IMR-90 (cell line): Measurements from ENCODE around the gene CARD8. TPM values are rescaled to one million over a fixed set of nuclear protein-coding genes. Genes with fewer than 3 reads are reported as not detected.

ENCODE experiments used
- ATAC-seq: fragments of 200-7000 bp; cut with Tn5 transposase; 2 replicates; pipeline ENCODE4 v1.9.1; 2020; ENCODE audit warnings: low read depth, mild to moderate bottlenecking, moderate library complexity
- BruUV-seq: library from RNA; stranded (reverse); fragments of 400-500 nt; replicated peaks from 2 replicates; lab custom pipeline; 2021; lab: Mats Ljungman, UMichigan
- CTCF ChIA-PET: fragments of 300-600 bp; formaldehyde crosslinking; extraction: SDS; loops from one replicate; lab custom pipeline; 2021; ENCODE audit warnings: antibody characterized with exemption; lab: Yijun Ruan, JAX
- POLR2A ChIA-PET: fragments of 300-600 bp; sonication (Branson Sonifier 250); formaldehyde crosslinking; loops from one replicate; lab custom pipeline; 2022; ENCODE audit warnings: antibody characterized with exemption; ENCODE audit not compliant: unreplicated experiment; lab: Charles Lee
- DNase-seq: peaks from one replicate; pipeline ENCODE4 v3.0.0; 2013
- H2AFZ ChIP-seq: replicated peaks from 2 replicates; pipeline ENCODE3; 2013; ENCODE audit warnings: low read length, mild to moderate bottlenecking; ENCODE audit not compliant: poor library complexity
- H2AK5ac ChIP-seq: 2 replicates; pipeline ENCODE4 v1.6.1; 2013; ENCODE audit warnings: low read depth, low read length, inconsistent platforms
- H2AK9ac ChIP-seq: replicated peaks from 2 replicates; pipeline ENCODE3; 2013; ENCODE audit warnings: mild to moderate bottlenecking, low read depth, low read length, moderate library complexity; ENCODE audit not compliant: poor library complexity
- H2BK120ac ChIP-seq: 2 replicates; pipeline ENCODE4 v1.6.1; 2013; ENCODE audit warnings: low read depth, low read length, inconsistent platforms
- H2BK15ac ChIP-seq: 3 replicates; pipeline ENCODE4 v1.6.1; 2013; ENCODE audit warnings: low read depth, low read length, inconsistent platforms
- H2BK20ac ChIP-seq: 2 replicates; pipeline ENCODE4 v1.6.1; 2013; ENCODE audit warnings: low read depth, mild to moderate bottlenecking, inconsistent platforms, low read length, moderate library complexity
- H2BK5ac ChIP-seq: 2 replicates; pipeline ENCODE4 v1.6.1; 2013; ENCODE audit warnings: mild to moderate bottlenecking, low read depth, low read length, inconsistent platforms; ENCODE audit not compliant: poor library complexity, severe bottlenecking
- H3K14ac ChIP-seq: replicated peaks from 2 replicates; pipeline ENCODE4 v1.6.1; 2013; ENCODE audit warnings: low read depth, low read length, inconsistent platforms
- H3K18ac ChIP-seq: 2 replicates; pipeline ENCODE4 v1.6.1; 2013; ENCODE audit warnings: low read depth, low read length, control low read depth
- H3K23ac ChIP-seq: 2 replicates; pipeline ENCODE4 v1.6.1; 2013; ENCODE audit warnings: low read depth, low read length, inconsistent platforms
- H3K27ac ChIP-seq: 2 replicates; pipeline ENCODE4 v1.5.1; 2013; ENCODE audit warnings: mild to moderate bottlenecking, control low read depth, low read length; ENCODE audit not compliant: insufficient read depth
- H3K27me3 ChIP-seq: 2 replicates; pipeline ENCODE4 v1.6.1; 2013; ENCODE audit warnings: low read length; ENCODE audit not compliant: control insufficient read depth, insufficient read depth
- H3K36me3 ChIP-seq: 2 replicates; pipeline ENCODE4 v1.6.1; 2013; ENCODE audit warnings: low read length, mixed read lengths; ENCODE audit not compliant: control insufficient read depth, insufficient read depth
- H3K4ac ChIP-seq: 2 replicates; pipeline ENCODE4 v1.6.1; 2013; ENCODE audit warnings: low read depth, low read length, inconsistent platforms
- H3K4me1 ChIP-seq: 2 replicates; pipeline ENCODE4 v1.6.1; 2013; ENCODE audit warnings: low read length, mixed read lengths; ENCODE audit not compliant: control insufficient read depth, insufficient read depth
- H3K4me2 ChIP-seq: 2 replicates; pipeline ENCODE4 v1.6.1; 2013; ENCODE audit warnings: low read depth, mild to moderate bottlenecking, control low read depth, low read length, moderate library complexity
- H3K4me3 ChIP-seq: 2 replicates; pipeline ENCODE4 v1.5.1; 2013; ENCODE audit warnings: low read depth, mild to moderate bottlenecking, control low read depth, low read length, moderate library complexity; ENCODE audit not compliant: insufficient read depth
- H3K56ac ChIP-seq: 2 replicates; pipeline ENCODE4 v1.6.1; 2013; ENCODE audit warnings: low read length, inconsistent platforms; ENCODE audit not compliant: insufficient read depth; ENCODE audit errors: extremely low read depth
- H3K79me1 ChIP-seq, 2 experiments: 2 replicates each; pipeline ENCODE4 v1.6.1; 2013; ENCODE audit warnings: low read length in 2 of 2, inconsistent platforms in 1 of 2, low read depth in 1 of 2
- H3K9ac ChIP-seq: 2 replicates; pipeline ENCODE4 v1.6.1; 2013; ENCODE audit warnings: low read depth, low read length, control low read depth
- H3K9me1 ChIP-seq: 2 replicates; pipeline ENCODE4 v1.6.1; 2013; ENCODE audit warnings: low read length, inconsistent platforms; ENCODE audit not compliant: insufficient read depth
- H3K9me3 ChIP-seq: 2 replicates; pipeline ENCODE4 v1.6.1; 2013; ENCODE audit warnings: low read length; ENCODE audit not compliant: control insufficient read depth, insufficient read depth
- H4K20me1 ChIP-seq: 2 replicates; pipeline ENCODE4 v1.6.1; 2013; ENCODE audit warnings: low read length, inconsistent platforms; ENCODE audit not compliant: insufficient read depth
- H4K5ac ChIP-seq: 2 replicates; pipeline ENCODE4 v1.6.1; 2013; ENCODE audit warnings: mild to moderate bottlenecking, low read depth, low read length, control low read depth
- H4K8ac ChIP-seq, 2 experiments: 2 replicates each; pipeline ENCODE4 v1.6.1; 2013; ENCODE audit warnings: low read depth in 2 of 2, low read length in 2 of 2, control low read depth in 1 of 2, inconsistent platforms in 1 of 2
- H4K91ac ChIP-seq: 2 replicates; pipeline ENCODE4 v1.6.1; 2013; ENCODE audit warnings: low read depth, low read length, inconsistent platforms; ENCODE audit not compliant: insufficient read depth
- MAZ ChIP-seq: IDR thresholded peaks from 2 replicates; pipeline ENCODE4 v1.6.1; 2012; ENCODE audit warnings: low read depth, mild to moderate bottlenecking, low read length, improper control_type of control experiment, moderate library complexity, borderline replicate concordance
- WGBS, 2 experiments: methylation state at CpG; one replicate each; pipeline versions ENCODE4 v1.1.5 to v1.1.7; 2013; ENCODE audit warnings: missing lambda C conversion rate in 2 of 2; ENCODE audit not compliant: insufficient read length in 1 of 2; ENCODE audit errors: extremely low coverage in 2 of 2; 5-methylcytosine and 5-hydroxymethylcytosine counted together
- dilution Hi-C: fragments of 300-500 bp; cut with HindIII; formaldehyde crosslinking; loops from one replicate; pipeline ENCODE4 v1.14.3; 2018; ENCODE audit warnings: low sequenced_read_pairs; ENCODE audit not compliant: unreplicated experiment
- in situ Hi-C: fragments of 300-500 bp; cut with MboI; formaldehyde crosslinking; loops from 3 replicates; pipeline ENCODE4 v1.14.3; 2019; ENCODE audit warnings: low sequenced_read_pairs, inconsistent platforms, mixed read lengths
- intact Hi-C: fragments of 100-400 bp; cut with micrococcal nuclease; formaldehyde crosslinking; loops from 2 replicates; pipeline ENCODE4 v1.10.0; 2022
- polyA plus RNA-seq, 3 experiments: library from polyadenylated mRNA; depleted of rRNA; stranded (reverse); fragments of >200 nt; gene quantifications; 2 replicates each; pipeline ENCODE4 v1.2.3, GENCODE V29; 2012; ENCODE audit warnings: low replicate concordance in 1 of 3
- total RNA-seq: library from RNA; depleted of rRNA; stranded (reverse); fragments of >200 nt; gene quantifications from 2 replicates; pipeline ENCODE4 v1.2.3, GENCODE V29; 2012

Gene CARD8
- total and polyA plus RNA-seq, 2 of the 4 experiments (the other 2 are of a cell fraction), result 11.3 to 15.5 TPM

- intact Hi-C loops, result no loop called here
- Histone ChIP-seq H4K91ac (no peak overlapping the region), H3K56ac (no peak overlapping the region), H2BK120ac (no peak overlapping the region), H3K36me3 (peaks cover 19% of the 10 kb centered on the region), H2BK15ac (no peak overlapping the region), H3K4me1 (peaks cover 2% of the 10 kb centered on the region), H3K4me2 (no peak overlapping the region), H2AK5ac (no peak overlapping the region), H2AFZ (no peak overlapping the region), H3K9me3 (no peaks in the 10 kb centered on the region; the same call in 1 of the 2 replicates), H4K5ac (no peak overlapping the region), H3K23ac (no peak overlapping the region), H3K27ac (no peak overlapping the region), H3K4ac (no peak overlapping the region), H3K4me3 (no peak overlapping the region), H3K9ac (no peak overlapping the region), H2BK5ac (no peak overlapping the region), H4K20me1 (no peaks in the 10 kb centered on the region), H3K18ac (no peak overlapping the region), H4K8ac (no peak overlapping the region), H3K9me1 (no peaks in the 10 kb centered on the region; the same call in 1 of the 2 replicates), H2BK20ac (no peak overlapping the region), H3K79me1 (peaks cover 8 to 29% of the 10 kb centered on the region in 2 experiments), H3K27me3 (no peaks in the 10 kb centered on the region), H3K14ac (no peak overlapping the region), H2AK9ac (no peak overlapping the region)
- BruUV-seq, result no TSS peak
- WGBS, 2 experiments, result 100% methylated on average over 1 of the region's 3 CpGs; no CpG with 5 or more reads in 1 of the 2 experiments
- POLR2A ChIA-PET, result no interaction called here
- dilution Hi-C loops, result no loop called here
- CTCF ChIA-PET, result no interaction called here
- no peak for ATAC-seq
- in situ Hi-C loops, result no loop called here
- DNase-seq, result no peak
- TF ChIP-seq MAZ, result no peak
These were observed 79.5 kb downstream of the CARD8 start for GRCh38 chr19:48176226-48176625.
